Activated naive CD4-positive, alpha-beta T cell (primary cell): ENCODE results near the gene AASDH.
"Not testable (repeated sequence)": the region's sequence is repeated elsewhere in the genome, so short reads cannot be mapped to it uniquely, and the experiment has no call there.

Experiments used
- DNase-seq, 4 experiments: peaks; one replicate each; lab custom pipeline; 2025; lab: John Stamatoyannopoulos, UW

Gene AASDH

GRCh38 chr4:56400560-56400959 lies 13.3 kb upstream of the AASDH start:
- no peak for DNase-seq

- no peak for DNase-seq
These were observed 4.0 kb upstream of the AASDH start for GRCh38 chr4:56391270-56391669.

- no peak for DNase-seq
These were observed 2.3 kb upstream of the AASDH start for GRCh38 chr4:56389558-56389957.

DNA sequence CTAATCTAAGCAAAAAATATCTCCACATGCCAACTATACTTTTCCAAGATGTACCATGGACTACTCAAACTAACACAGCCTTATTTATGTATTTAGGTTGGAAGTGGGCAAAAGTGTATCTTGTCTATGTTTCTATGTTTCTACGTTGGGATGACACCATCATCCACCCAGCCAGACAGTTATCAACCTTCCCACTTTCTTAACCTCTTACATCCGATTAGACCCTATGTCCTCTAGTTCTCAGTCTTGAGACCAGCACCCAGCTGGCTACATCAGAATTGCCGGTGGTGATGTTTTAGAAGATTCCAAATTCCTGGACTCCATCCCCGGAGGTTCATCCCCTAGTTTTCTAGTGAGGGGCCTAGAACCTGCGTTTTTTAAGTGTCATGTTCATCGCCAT lies 1.0 kb upstream of the AASDH start:
- no peak for DNase-seq

DNA sequence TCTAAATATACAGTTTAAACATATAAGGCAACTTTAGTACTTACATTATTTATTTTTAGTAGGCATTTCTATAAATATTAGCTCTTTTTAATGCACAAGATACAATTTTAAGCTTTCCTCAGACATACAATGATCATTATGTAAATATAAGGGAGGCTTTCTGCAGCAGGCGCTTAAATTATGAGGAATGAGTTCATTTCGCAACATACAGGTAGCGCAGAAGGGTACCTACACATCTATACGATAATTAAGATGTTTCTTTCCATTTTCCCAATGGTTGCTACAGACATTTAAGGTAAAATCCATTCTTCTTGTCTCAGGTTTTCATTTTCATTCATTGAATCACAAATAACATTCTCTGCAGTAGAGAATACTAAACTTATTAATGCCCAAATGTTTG lies 1.2 kb downstream of the AASDH start:
- no peak for DNase-seq

DNA sequence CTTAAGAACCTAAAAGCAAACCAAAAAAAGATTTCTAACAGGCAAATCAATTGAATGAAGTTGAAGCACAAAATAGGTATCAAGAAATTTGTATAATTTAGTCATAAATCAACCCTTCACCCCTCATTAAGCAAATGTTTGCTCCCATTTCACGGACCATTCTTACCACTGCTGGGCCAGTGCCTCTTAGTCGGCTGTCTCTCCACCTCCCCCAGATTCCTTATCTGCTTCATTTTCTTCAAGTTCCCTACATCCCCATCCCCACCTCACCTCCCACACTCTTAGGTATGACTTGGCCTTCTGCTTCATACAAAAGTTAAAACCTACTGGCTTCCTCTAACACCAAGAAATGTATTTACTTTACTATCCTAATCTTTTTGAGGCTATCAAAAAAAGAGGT lies 11.8 kb downstream of the AASDH start:
- no peak for DNase-seq

- DNase-seq: no peak
These were observed 12.3 kb downstream of the AASDH start for GRCh38 chr4:56374956-56375355.

DNA sequence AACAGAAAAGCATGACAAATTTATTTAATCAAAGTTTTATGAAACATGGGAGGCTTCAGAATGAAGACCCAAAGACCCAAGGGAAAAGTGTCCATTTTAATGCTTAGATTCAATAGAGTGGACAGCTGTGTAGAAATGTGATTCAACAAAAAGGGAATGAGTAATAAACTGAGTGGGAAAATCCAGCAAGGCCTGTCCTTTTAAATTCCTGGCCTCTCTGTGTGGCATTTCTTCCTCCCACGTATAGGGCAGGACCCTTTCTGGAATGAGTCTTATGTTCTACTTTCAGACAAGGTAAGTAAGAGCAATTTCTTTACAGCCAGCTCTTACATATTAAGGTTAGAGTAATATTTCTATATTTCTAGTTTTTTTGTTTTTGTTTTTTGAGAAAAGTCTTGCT lies 14.5 kb downstream of the AASDH start:
- DNase-seq: no peak

DNA sequence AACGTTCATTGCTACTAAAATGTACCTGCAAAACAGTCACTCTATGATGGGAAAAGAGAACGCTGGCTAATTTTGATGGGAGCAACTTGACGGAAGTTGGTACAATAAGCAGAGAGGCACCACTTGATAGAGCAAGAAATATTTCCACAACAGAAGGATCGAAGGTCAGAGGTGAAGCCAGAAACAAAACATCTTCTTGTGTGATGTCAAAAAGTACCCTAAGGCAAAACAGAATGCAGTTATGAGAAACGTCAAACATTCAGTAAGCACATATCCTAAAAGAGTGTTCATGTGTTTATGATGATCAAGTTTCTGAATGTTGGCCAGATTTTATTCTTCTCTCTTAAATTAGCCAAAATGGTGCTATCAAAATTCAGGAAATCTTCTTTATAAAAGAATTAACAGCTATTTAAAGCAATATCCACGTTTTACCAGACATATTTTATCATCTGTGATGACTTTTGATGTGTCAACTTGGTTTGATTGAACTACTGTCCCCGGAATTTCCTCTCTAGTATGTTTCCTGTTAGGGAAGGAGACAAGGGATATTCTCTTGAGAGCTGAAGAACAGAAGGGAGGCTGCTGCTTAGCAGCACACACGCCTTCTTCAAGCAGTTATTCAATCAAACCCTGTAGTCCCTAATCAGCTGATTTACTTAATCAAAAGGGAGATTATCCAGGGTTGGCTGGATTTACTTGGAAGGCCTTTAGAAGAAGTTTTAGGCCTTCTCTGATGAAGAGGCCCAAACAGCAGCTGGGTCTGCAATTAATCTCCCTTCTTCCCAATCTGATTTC lies 15.7 kb downstream of the AASDH start:
- DNase-seq: no peak

DNA sequence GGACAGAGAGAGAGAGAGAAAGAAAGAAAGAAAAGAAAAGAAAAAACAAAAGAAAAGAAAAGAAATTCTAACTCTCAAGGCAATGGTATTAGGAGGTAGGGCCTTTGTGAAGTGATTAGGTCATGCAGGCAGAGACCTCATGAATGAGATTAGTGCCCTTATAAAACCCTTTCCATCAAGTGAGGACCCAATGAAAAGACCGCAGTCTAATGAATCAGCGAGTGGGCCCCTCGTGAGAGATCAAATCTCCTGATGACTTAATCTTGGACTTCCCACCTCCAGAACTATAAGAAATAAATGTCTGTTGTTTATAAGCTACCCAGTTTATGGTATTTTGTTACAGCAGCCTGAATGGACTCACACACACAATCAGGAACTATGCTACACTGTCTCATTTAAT lies 16.9 kb downstream of the AASDH start:
- DNase-seq: no peak

DNA sequence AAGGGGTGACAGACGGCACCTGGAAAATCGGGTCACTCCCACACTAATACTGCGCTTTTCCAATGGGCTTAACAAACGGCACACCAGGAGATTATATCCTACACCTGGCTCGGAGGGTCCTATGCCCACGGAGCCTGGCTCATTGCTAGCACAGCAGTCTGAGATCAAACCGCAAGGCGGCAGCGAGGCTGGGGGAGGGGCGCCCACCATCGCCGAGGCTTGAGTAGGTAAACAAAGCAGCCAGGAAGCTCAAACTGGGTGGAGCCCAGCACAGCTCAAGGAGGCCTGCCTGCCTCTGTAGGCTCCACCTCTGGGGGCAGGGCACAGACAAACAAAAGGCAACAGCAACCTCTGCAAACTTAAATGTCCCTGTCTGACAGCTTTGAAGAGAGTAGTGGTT lies 24.3 kb downstream of the AASDH start:
- not testable (repeated sequence) for DNase-seq

DNA sequence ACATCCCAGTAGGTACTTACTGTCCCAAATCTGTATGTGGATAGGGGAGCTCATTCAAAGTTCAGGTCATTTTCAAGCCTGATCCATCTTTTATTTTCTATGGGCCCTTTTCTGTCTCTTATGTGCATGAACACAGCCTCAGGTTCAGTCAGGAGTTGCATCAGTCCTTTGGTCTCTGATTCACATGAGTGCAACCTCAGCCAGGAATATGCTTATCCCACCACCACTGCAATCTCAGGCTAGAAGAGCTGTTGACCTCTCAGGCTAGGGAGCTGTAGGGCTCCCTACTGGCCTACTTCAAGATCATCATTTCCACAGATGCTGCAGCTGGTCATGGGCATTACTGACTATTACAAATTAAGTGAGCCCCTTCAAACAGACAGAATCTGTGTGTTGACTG lies 27.2 kb downstream of the AASDH start:
- DNase-seq: no peak

DNA sequence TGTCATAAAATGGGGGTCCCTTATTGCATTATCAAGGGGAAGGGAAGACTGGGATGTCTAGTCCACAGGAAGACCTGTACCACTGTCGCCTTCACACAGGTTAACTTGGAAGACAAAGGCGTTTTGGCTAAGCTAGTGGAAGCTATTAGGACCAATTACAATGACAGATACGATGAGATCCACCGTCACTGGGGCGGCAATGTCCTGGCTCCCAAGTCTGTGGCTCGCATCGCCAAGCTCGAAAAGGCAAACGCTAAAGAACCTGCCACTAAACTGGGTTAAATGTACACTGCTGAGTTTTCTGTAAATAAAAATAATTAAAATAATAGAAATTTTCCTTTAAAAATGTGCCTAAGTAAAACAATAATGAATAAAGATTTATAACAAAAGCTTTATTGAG lies 30.6 kb downstream of the AASDH start:
- DNase-seq: no peak

DNA sequence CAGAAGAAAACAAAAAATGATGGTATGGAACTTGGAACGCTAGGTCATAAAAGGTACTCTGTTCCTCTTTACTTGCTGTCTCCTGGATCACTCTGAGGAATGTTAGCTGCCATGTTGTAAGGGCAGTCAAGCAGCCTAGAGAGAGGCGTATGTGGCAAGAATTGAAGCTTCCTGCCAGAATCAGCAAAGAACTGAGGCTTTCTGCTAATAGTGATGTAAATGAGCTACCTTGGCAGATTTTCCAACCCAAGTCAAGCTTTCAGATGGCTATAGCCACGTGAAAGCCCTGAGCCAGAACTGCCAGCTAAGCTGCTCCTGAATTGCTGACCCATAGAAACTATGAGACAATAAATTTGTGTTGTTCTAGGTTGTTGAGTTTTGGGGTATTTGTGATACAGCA lies 38.7 kb downstream of the AASDH start:
- DNase-seq: no peak

- DNase-seq: no peak
These were observed 41.8 kb downstream of the AASDH start for GRCh38 chr4:56345458-56345857.

GRCh38 chr4:56342746-56343145 lies 44.5 kb downstream of the AASDH start:
- DNase-seq: no peak

- no peak for DNase-seq
These were observed 56.6 kb downstream of the AASDH start for GRCh38 chr4:56330691-56331090.

DNA sequence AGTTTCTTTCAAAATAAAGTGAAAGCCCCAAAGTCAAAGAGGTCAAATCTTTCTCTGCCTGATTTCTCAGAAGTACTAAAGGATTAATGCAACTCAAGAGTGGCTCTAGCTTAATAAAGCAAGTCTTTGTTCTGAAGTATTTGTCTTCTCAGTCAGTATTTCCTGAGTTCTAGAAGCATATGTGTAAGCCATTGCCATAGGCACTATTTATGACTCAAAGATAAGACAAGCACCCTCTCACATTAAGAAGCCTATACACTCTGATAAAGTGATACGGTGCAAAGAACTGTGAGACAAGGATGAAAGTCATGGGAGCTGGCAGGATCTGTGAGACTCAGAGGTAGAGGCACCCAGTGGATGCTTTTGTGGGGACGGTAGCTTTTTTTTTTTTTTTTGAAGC lies 60.9 kb downstream of the AASDH start:
- no peak for DNase-seq

DNA sequence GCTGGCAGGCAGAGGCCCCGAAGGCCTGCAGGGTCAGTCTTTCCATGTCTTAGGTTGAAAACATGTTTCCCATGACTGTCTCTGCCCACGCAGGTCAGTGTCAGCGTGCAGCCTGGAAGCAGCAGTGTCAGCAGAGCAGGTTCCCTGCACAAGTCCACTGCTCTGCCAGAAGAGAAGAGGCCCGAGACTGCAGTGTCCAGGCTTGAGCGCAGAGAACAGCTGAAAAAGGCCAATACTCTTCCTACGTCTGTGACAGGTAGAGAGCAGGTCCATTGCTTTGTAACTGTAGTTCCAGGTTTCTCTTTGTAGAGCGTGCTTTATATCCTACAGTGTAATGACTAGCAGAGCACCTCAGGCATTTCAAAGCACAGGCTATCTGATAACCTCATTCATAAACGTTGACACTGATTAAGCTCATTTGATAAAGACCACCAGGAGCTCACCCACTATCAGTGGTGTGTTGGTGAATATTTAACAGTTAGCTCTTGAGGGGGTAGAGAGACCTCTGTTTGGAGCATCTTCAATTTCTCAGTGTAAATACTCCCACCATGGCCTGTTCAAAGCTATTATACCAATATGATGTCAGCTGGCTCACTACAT lies 63.2 kb downstream of the AASDH start:
- DNase-seq: no peak

DNA sequence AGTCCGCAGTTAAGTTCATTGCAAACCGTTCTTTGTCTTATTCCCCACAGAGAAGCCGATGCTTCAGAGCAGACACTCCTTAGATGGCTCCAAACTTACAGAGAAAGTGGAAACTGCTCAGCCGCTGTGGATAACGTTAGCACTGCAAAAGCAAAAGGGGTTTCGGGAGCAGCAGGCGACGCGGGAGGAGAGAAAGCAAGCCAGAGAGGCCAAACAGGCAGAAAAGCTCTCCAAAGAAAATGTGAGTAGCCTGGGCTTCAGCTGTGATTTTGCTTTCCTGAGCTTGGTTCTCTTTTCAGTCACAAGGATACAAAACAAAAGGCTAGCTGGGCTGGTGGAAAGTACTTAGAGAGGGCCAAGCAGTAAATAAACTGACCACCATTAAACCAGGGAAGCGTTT lies 64.0 kb downstream of the AASDH start:
- DNase-seq: no peak

GRCh38 chr4:56321251-56321650 lies 66.0 kb downstream of the AASDH start:
- no peak for DNase-seq

DNA sequence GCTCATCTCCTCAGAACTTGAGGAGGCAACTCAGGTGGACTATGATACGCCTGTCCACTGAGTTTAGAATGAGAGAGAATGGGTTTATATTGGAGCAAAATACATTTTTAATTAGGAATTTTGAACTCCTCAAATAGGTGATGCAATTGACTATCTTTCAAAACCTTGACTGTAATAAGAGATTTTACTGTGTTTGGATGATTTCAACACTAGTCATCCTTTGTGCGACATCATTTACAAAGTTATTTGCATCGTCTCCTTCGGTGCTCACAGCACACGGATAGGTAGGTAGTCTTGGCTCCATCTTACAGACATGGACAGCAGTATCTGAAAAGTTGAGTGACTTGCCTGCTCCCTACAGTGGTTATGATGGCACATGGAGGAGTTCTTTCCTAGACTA lies 67.0 kb downstream of the AASDH start:
- DNase-seq: no peak

GRCh38 chr4:56318555-56318954 lies 68.7 kb downstream of the AASDH start:
- DNase-seq: no peak

DNA sequence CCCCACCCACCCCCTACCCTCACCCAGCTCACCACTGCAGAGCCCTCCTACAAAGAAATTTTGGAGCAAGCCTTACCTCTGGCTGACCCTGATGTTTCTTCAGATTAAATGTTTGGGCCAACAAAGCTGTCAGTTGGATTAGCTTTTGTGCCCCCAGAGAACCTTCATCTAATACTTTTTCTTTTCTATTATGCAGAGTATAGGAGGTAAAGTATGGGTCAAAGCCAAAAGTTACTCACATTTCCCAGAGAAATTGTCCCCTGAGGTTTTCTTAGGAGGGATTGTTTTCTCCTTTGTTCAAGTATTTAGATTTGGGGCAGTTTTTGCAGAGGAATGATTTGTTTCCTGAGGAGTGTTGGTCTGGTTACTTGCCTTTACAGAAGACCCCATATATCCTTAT lies 69.5 kb downstream of the AASDH start:
- no peak for DNase-seq
